ENCODE results near the gene TPSAB1.

The TPSAB1 gene

GRCh38 chr16:1271724-1272413, 31.4 kb downstream of the TPSAB1 start:
- peak; percentile 81 for DNase-seq

GRCh38 chr16:1272453-1273198, 32.1 kb downstream of the TPSAB1 start:
- no peak for DNase-seq

GRCh38 chr16:1273816-1274215, 33.3 kb downstream of the TPSAB1 start:
- DNase-seq, result no peak

GRCh38 chr16:1274767-1275166, 34.3 kb downstream of the TPSAB1 start:
- DNase-seq, result no peak

- no peak for DNase-seq
Measured at GRCh38 chr16:1275791-1276579, 35.5 kb downstream of the TPSAB1 start.

- DNase-seq, result no peak
Measured at GRCh38 chr16:1276580-1276878, 36.0 kb downstream of the TPSAB1 start.

GRCh38 chr16:1277151-1277598, 36.7 kb downstream of the TPSAB1 start:
- DNase-seq, result no peak

- no peak for DNase-seq
Measured at GRCh38 chr16:1277617-1278282, 37.2 kb downstream of the TPSAB1 start.

GRCh38 chr16:1278477-1278876, 38.0 kb downstream of the TPSAB1 start:
- DNase-seq, result no peak

GRCh38 chr16:1279081-1279944, 38.8 kb downstream of the TPSAB1 start:
- no peak for DNase-seq

GRCh38 chr16:1279945-1280589, 39.6 kb downstream of the TPSAB1 start:
- DNase-seq, result no peak

GRCh38 chr16:1280783-1281182, 40.3 kb downstream of the TPSAB1 start:
- DNase-seq, result no peak

GRCh38 chr16:1281517-1281916, 41.0 kb downstream of the TPSAB1 start:
- no peak for DNase-seq

- DNase-seq, result no peak
Measured at GRCh38 chr16:1282324-1282973, 41.9 kb downstream of the TPSAB1 start.

GRCh38 chr16:1283296-1283695, 42.8 kb downstream of the TPSAB1 start:
- no peak for DNase-seq

GRCh38 chr16:1283996-1284616, 43.6 kb downstream of the TPSAB1 start:
- no peak for DNase-seq

- DNase-seq, result no peak
Measured at GRCh38 chr16:1285669-1286512, 45.4 kb downstream of the TPSAB1 start.

GRCh38 chr16:1286513-1287094, 46.1 kb downstream of the TPSAB1 start:
- no peak for DNase-seq

GRCh38 chr16:1287982-1288670, 47.6 kb downstream of the TPSAB1 start:
- DNase-seq, result no peak

Measured in NCI-H510A (cell line).